Neutrophil (primary cell): Measurements from ENCODE around the gene CHI3L1.
A peak's percentile ranks its signal among the peaks of the same experiment; 100 is the strongest.

Source experiments
- H3K27ac ChIP-seq: fragments of 200-600 bp; sonication (generic); 2 replicates; pipeline ENCODE4 v1.5.1; 2016; ENCODE audit warnings: mild to moderate bottlenecking, moderate library complexity
- H3K27me3 ChIP-seq: fragments of 200-600 bp; sonication (generic); 2 replicates; pipeline ENCODE4 v1.6.0; 2016; ENCODE audit warnings: mild to moderate bottlenecking
- H3K36me3 ChIP-seq: fragments of 200-600 bp; sonication (generic); 2 replicates; pipeline ENCODE4 v1.5.1; 2017
- H3K4me1 ChIP-seq, 2 experiments: fragments of 200-600 bp in 1 of 2; sonication (generic) in 1 of 2; 1 replicate in 1 of 2; 2 replicates in 1 of 2; pipeline versions ENCODE4 v1.5.1 to v1.6.1; 2013 to 2016; ENCODE audit warnings: low read depth in 1 of 2, low read length in 1 of 2, mild to moderate bottlenecking in 1 of 2, moderate library complexity in 1 of 2; ENCODE audit not compliant: control insufficient read depth in 1 of 2, insufficient read depth in 1 of 2
- H3K4me3 ChIP-seq, 2 experiments: fragments of 200-600 bp in 1 of 2; sonication (generic) in 1 of 2; 1 replicate in 1 of 2; 2 replicates in 1 of 2; pipeline ENCODE4 v1.5.1; 2013 to 2016; ENCODE audit warnings: low read depth in 1 of 2, low read length in 1 of 2, mild to moderate bottlenecking in 1 of 2, moderate library complexity in 1 of 2
- H3K9me3 ChIP-seq: fragments of 200-600 bp; sonication (generic); 2 replicates; pipeline ENCODE4 v1.5.1; 2016
- TF ChIP-seq, protein P1 (sequence below): fragments of 200-600 bp; sonication (generic); IDR thresholded peaks from 2 replicates; pipeline ENCODE4 v1.5.1; 2016; ENCODE audit warnings: antibody characterized with exemption

Gene CHI3L1

DNA sequence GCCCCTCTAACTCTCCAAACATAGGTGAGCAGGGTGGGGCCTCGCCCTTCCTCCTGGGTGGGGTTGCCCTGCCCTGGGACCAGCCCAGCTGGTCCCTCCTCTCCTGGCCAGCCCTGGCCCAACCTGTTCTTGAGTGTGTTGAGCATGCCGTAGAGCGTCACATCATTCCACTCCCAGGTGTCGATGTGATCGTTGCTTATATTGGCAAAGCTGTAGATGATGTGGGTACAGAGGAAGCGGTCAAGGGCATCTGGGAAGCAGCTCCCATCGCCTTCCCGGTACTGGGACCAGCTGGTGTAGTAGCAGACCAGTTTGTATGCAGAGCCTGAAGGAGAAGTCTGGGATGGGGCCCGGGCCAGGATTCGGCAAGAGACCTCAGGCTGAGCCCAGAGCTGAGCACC, 1.4 kb downstream of the CHI3L1 start:
- peak overlapping the region; percentile 95 for H3K27ac ChIP-seq
- peak overlapping the region; percentile 60 to 73 for H3K4me3 ChIP-seq
- H3K9me3 ChIP-seq, result no peaks in the 10 kb centered on the region
- TF ChIP-seq, protein P1, sequence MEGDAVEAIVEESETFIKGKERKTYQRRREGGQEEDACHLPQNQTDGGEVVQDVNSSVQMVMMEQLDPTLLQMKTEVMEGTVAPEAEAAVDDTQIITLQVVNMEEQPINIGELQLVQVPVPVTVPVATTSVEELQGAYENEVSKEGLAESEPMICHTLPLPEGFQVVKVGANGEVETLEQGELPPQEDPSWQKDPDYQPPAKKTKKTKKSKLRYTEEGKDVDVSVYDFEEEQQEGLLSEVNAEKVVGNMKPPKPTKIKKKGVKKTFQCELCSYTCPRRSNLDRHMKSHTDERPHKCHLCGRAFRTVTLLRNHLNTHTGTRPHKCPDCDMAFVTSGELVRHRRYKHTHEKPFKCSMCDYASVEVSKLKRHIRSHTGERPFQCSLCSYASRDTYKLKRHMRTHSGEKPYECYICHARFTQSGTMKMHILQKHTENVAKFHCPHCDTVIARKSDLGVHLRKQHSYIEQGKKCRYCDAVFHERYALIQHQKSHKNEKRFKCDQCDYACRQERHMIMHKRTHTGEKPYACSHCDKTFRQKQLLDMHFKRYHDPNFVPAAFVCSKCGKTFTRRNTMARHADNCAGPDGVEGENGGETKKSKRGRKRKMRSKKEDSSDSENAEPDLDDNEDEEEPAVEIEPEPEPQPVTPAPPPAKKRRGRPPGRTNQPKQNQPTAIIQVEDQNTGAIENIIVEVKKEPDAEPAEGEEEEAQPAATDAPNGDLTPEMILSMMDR, result no peak
- H3K36me3 ChIP-seq, result peaks cover 51% of the 10 kb centered on the region
- H3K27me3 ChIP-seq, result no peaks in the 10 kb centered on the region
- peaks cover 84 to 94% of the 10 kb centered on the region in 2 experiments for H3K4me1 ChIP-seq

DNA sequence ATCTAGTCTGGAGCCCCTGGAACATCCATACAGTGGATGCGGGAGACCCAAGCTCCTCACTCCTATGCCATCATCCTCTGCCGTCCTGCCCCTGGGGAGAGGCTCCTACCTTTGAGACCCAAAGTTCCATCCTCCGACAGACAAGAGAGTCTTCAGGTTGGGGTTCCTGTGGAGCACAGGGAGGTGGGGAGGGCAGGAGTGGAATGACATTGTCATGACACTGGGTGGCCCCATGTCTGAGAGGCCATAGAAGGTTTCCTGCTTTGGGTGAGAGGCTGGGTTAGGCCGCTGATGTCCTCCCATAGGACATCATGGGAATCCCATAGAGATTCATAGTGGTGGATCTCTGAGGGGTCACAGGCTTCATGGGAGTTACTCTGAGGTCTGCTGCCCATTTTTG, 2.0 kb downstream of the CHI3L1 start:
- Histone ChIP-seq H3K4me1 (peaks cover 79 to 88% of the 10 kb centered on the region in 2 experiments), H3K4me3 (peak overlapping the region; percentile 60 to 73)
- TF ChIP-seq, protein P1, result no peak

DNA sequence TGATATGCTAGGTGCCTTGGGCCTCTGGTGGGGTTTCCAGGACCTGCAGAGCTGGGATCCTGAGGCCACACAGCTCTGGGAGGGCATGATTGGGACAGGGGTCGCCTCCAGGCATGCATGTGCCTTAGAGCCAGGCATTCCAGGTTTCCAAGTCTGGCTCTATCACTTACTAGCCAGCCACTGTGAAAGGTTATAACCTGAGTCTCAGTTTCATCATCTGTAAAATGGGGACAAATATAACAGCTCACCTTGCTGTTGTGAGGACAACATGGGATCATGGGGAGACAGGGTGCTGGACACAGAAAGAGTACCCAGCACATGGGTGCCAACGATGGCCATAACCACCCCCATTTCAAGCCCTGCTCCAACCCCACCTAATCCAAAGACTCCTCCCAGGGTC, 2.7 kb downstream of the CHI3L1 start:
- peaks cover 79 to 82% of the 10 kb centered on the region in 2 experiments for H3K4me1 ChIP-seq
- H3K27ac ChIP-seq, result peak overlapping the region; percentile 95
- peaks cover 63% of the 10 kb centered on the region for H3K36me3 ChIP-seq
- H3K4me3 ChIP-seq, result peak overlapping the region in 1 of 2 experiments; percentile 73
- TF ChIP-seq, protein P1, result no peak
- no peaks in the 10 kb centered on the region for H3K9me3 ChIP-seq
- H3K27me3 ChIP-seq, result no peaks in the 10 kb centered on the region

More for the DNA sequence above, 2.0 kb downstream of the CHI3L1 start:
- H3K9me3 ChIP-seq, result no peaks in the 10 kb centered on the region
- peaks cover 57% of the 10 kb centered on the region for H3K36me3 ChIP-seq
- peak overlapping the region; percentile 95 for H3K27ac ChIP-seq
- no peaks in the 10 kb centered on the region for H3K27me3 ChIP-seq

DNA sequence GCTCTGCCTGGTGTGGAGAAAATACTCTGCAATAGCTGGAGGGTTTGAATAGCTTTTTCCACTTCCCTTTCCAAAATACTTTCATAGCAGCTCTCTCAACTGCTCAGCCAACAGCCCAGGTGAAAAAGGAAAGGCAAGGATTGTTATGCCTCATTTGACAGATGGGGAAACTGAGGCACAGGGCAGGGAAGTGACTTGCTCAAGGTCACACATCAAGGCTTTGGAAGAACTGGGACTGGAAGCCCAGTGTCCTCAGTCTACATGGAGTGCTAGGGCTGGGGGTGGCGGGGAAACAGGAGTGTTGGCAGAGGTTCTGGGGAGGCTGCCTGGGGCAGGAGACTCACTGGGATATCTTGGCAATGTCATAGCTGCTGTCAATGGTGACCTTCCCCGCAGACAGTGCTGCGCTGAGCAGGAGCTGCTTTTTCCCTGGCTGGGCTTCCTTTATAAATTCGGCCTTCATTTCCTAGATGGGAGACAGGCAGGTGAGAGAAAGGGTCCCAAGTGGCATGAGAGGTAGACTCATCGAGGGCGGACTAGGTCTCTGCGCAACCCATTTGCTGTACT, 4.0 kb downstream of the CHI3L1 start:
- H3K27me3 ChIP-seq, result no peaks in the 10 kb centered on the region
- TF ChIP-seq, protein P1, result no peak
- no peak overlapping the region for H3K4me3 ChIP-seq
- H3K27ac ChIP-seq, result peak overlapping the region; percentile 95
- no peaks in the 10 kb centered on the region for H3K9me3 ChIP-seq
- peaks cover 65 to 68% of the 10 kb centered on the region in 2 experiments for H3K4me1 ChIP-seq
- peaks cover 76% of the 10 kb centered on the region for H3K36me3 ChIP-seq

DNA sequence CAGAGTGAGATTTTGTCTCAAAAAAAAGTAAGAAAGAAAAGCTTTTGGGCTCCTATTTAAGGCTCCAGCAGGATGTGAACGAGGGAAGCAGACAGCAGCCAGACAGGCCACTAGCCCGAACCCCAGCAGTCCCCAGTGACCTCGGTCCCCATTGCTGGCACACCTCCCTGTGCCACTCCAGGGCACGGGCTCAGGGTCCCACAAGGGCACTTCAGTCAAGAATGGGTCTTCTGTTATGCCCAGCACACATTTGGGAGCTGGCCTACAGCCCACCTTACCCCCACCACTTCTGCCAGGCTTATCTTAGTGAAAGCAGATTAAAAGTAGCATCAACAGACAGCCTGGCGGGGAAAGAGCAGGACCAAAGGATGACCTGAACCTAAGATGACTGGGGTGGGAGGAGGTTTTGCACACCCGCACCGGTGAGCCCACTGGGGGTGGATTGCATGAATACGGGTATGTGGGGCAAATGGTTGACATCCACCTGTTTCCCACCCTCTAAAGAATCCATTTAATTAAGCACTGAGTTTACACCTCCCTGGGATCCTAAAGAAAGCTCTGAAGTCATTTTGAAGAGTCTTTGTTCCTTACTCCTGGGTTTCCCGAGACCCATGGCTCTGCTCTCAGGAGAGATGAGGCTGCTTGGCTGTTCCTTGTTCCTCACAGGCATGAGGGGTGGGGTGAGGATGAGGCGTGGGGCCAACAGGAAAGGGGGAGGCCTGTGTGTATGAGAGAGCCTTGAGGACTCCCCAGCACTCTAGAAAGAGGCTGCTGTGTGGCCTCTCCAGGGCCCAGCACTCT, 4.7 kb downstream of the CHI3L1 start:
- TF ChIP-seq, protein P1, result no peak
- H3K27me3 ChIP-seq, result no peaks in the 10 kb centered on the region
- H3K4me3 ChIP-seq, result no peak overlapping the region
- peaks cover 83% of the 10 kb centered on the region for H3K36me3 ChIP-seq
- H3K27ac ChIP-seq, result peak overlapping the region; percentile 95
- no peaks in the 10 kb centered on the region for H3K9me3 ChIP-seq
- H3K4me1 ChIP-seq, result peaks cover 58 to 62% of the 10 kb centered on the region in 2 experiments
